ENCODE results near the gene WIPF1. TPM values are rescaled to one million over a fixed set of nuclear protein-coding genes. Genes with fewer than 3 reads are reported as not detected.
"Not testable (repeated sequence)": the region's sequence is repeated elsewhere in the genome, so short reads cannot be mapped to it uniquely, and the experiment has no call there.

The WIPF1 gene
- total RNA-seq, 1 experiment from 2014 or later: 20.8 TPM

DNA sequence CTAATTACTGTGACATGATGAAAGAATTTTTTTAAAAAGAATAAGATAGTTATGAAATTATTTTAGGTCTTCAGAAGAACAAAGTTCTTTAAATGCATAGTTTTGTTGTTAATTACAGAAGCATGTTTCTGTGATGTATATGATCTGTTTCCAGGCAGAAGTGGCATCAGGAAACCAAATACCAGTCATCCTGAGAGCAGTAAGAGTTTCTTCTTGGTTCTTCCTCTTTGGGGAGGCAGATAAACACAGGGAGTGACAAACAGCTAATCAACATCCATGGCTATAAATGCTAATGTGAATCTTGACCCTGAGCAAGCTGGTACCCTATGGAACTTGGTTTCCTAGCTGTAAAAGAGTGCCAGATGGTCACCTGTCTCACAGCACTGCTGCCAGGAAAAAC is 29.2 kb downstream of the WIPF1 start:
- H3K9me3 ChIP-seq (replicated peaks): no peaks in the 10 kb centered on the region
- peaks cover 75% of the 10 kb centered on the region for H3K36me3 ChIP-seq
- H3K4me1 ChIP-seq (replicated peaks): peaks cover 2% of the 10 kb centered on the region
- no peaks in the 10 kb centered on the region for H3K27me3 ChIP-seq (replicated peaks)
- no peak overlapping the region for H3K4me3 ChIP-seq
- no peak for DNase-seq (ENCODE audit: low read depth in 1 of 2, low spot score in 2 of 2)
- H3K27ac ChIP-seq: no peak overlapping the region

DNA sequence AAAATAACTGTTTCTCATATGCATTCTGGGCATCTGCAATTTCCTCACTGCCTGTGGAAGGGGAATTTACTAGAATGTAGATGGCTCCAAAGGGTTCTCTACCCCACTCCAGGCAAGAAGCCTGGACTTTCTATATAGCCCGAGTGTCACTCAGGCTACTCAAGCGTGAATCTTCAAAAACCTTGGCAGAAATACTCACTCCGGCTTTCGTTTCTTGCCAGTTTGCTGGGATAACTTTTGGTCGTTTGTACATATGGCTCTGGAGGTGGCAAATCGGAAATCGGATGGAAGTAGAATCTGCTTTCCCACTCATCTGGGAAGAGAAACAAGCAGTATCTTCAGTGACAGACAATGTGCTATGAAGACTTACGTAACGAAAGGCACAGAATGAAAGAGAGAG is 30.7 kb downstream of the WIPF1 start:
- Histone ChIP-seq H3K4me1 (replicated peaks) (no peaks in the 10 kb centered on the region), H3K9me3 (replicated peaks) (no peaks in the 10 kb centered on the region), H3K4me3 (no peak overlapping the region), H3K36me3 (peaks cover 73% of the 10 kb centered on the region), H3K27me3 (replicated peaks) (no peaks in the 10 kb centered on the region), H3K27ac (no peak overlapping the region)
- DNase-seq (ENCODE audit: low read depth in 1 of 2, low spot score in 2 of 2): no peak

DNA sequence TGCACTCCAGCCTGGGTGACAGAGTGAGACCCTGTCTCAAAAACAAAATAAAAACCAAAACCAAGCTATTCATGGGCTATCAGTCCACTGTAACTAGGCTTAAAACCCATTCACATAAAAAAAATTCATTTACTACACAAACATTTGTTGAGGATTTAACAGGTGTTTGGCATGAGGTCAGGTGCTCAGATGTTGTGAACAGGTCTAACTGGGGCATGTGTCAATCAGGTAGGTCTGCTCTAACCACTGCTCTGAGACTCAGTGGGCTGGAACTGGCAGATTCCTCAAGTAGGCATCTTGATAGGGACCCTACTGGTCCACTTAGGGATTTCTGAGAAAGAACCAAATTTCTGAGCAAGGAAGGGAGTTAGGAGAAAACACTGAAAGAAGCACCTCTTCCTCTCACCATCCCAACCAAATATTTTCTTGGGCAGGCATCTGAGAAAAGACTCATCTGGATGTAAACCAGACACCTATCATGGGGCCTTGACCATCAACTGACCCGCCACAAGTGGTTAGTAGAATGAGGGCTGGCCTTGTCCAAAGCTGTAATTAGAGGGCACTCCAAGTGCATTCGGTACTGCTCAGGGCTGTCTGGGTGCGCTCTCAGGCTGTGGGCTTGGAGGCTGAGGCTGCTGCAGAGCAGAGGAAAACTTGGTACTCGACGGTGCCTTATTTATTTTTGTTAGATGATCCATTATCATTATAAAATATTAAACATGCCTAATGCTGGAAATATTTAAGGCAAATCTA is 33.9 kb downstream of the WIPF1 start:
- Histone ChIP-seq H3K4me3 (no peak overlapping the region), H3K27me3 (replicated peaks) (no peaks in the 10 kb centered on the region), H3K27ac (no peak overlapping the region), H3K4me1 (replicated peaks) (no peaks in the 10 kb centered on the region), H3K36me3 (peaks cover 48% of the 10 kb centered on the region), H3K9me3 (replicated peaks) (no peaks in the 10 kb centered on the region)
- no peak for DNase-seq (ENCODE audit: low read depth in 1 of 2, low spot score in 2 of 2)

DNA sequence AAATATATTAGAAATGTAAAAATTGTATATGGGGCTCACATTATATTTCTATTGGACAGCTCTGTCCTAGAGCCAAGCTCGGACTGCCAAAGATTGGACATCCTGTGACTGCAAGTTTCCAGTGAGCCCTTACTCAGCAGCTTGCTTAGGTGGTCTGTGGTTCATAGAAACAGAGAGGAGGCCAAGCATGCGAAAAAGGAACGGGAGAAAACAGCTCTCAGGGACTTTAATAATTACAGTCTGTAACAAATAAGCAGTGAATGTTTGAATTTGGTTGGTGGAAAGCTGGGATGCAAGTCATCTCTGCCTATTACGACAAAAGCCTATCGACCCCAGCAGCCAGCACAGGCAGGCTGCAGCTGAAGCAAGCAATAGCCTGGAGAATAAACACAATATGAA is 35.6 kb downstream of the WIPF1 start:
- H3K4me1 ChIP-seq (replicated peaks): no peaks in the 10 kb centered on the region
- peaks cover 31% of the 10 kb centered on the region; the same call in 1 of the 2 replicates for H3K36me3 ChIP-seq
- DNase-seq (ENCODE audit: low read depth in 1 of 2, low spot score in 2 of 2): no peak
- H3K4me3 ChIP-seq: no peak overlapping the region
- no peaks in the 10 kb centered on the region for H3K9me3 ChIP-seq (replicated peaks)
- H3K27ac ChIP-seq: no peak overlapping the region
- no peaks in the 10 kb centered on the region for H3K27me3 ChIP-seq (replicated peaks)

DNA sequence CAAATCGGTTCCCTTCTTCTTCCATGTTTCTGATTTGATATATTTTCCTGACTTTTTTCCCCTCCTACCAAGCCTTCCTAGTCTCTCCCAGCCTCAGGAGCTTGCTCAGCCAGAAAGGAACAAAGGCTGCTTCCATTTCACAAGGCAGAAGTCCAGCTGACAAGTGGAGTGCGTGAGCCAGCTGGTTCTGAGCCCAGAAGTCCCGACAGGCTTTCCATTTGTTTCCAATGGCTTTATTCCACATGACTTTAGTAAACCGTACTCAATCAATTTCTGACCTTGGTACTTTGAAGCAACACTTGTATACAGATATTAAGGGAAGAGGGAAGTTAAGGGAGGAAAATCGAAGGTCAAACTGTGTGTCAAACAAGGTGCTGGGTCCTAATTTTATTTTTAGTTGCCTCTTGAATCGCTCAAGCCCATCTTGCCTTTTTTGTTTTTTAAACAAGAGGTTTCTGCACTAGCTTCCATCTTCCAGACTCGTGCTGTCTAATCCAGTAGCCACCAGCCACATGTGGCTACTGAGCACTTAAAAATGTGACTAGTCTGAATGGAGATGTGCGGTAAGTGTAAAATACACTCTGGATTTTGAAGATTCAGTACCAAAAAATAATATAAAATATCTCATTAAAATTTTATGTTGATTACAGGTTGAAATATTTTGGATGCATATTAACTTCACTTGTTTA is 36.2 kb downstream of the WIPF1 start:
- H3K4me3 ChIP-seq: no peak overlapping the region
- H3K4me1 ChIP-seq (replicated peaks): no peaks in the 10 kb centered on the region
- no peaks in the 10 kb centered on the region for H3K27me3 ChIP-seq (replicated peaks)
- no peak overlapping the region for H3K27ac ChIP-seq
- no peak for DNase-seq (ENCODE audit: low read depth in 1 of 2, low spot score in 2 of 2)
- no peaks in the 10 kb centered on the region for H3K9me3 ChIP-seq (replicated peaks)
- H3K36me3 ChIP-seq: peaks cover 28% of the 10 kb centered on the region; the same call in 1 of the 2 replicates

DNA sequence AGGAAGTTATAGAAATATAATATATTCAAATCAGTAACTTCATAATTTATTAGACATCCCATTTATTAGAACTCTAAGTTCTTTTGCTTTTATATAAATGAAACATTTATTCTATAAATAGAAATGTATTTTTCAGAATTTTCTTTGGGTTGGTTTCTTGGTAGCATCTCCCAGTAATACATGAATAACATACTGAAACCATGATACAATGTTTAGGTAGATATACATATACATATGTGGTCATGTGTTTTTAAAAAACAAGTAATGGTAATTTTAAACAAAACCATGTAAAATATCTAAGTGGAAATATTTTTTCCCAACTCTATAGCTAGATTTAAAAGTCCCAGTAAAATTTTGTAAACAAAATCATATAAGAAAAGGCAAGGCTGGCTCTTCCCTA is 36.9 kb downstream of the WIPF1 start:
- no peak for DNase-seq (ENCODE audit: low read depth in 1 of 2, low spot score in 2 of 2)
- Histone ChIP-seq H3K36me3 (peaks cover 24% of the 10 kb centered on the region; the same call in 1 of the 2 replicates), H3K27me3 (replicated peaks) (no peaks in the 10 kb centered on the region), H3K27ac (no peak overlapping the region), H3K4me3 (no peak overlapping the region), H3K4me1 (replicated peaks) (no peaks in the 10 kb centered on the region), H3K9me3 (replicated peaks) (no peaks in the 10 kb centered on the region)

DNA sequence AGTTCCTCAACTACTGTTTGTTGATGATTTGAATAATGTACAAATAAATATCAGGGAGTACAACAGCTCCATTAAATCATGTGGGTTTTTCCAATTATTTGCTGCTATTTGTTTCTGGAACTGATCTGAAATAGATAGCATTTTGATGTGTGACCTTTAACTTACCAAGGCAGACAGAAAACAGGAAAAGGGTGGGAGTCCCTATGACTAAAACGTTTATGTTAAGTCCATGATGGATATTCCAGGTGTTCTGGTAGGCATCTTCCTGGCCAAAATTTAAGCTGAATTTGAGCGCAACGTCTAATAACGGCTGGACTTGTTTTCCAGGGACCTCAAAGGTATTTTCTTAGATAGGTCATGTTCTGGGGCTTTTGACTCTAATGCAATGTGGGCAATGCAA is 41.6 kb downstream of the WIPF1 start:
- Histone ChIP-seq H3K36me3 (no peaks in the 10 kb centered on the region), H3K27me3 (replicated peaks) (no peaks in the 10 kb centered on the region), H3K9me3 (replicated peaks) (no peaks in the 10 kb centered on the region), H3K4me1 (replicated peaks) (no peaks in the 10 kb centered on the region), H3K4me3 (no peak overlapping the region), H3K27ac (no peak overlapping the region)
- DNase-seq (ENCODE audit: low read depth in 1 of 2, low spot score in 2 of 2): no peak

DNA sequence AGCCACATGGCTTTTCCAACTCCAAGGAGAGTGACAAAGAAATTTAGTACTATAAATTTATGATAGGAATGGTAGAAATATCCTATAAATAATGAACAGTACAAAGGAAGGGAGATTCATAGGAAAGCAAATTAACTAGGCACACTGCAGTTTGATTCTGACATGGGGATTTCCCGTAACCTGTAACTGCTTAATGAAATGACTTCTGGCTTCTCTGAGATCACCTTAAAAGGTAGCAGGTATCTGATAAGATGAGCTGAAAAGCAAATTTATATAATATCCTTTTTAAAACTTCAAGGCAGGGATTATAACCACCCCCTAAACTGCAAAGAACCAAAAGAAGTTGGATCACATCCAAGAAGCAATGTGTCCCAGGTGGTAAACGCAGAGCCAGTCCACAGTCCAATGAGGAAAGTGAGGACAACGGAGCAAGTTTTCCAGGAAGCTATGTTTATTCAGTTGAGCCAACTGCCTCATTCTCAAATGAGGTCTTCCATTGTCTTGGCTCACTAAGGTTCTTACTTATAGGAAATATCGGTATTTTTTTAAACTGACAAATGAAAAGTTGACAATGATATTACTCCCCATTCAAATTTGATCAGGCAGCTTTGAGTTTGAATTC is 43.0 kb downstream of the WIPF1 start:
- DNase-seq (ENCODE audit: low read depth in 1 of 2, low spot score in 2 of 2): no peak
- H3K27me3 ChIP-seq (replicated peaks): no peaks in the 10 kb centered on the region
- no peaks in the 10 kb centered on the region for H3K4me1 ChIP-seq (replicated peaks)
- H3K9me3 ChIP-seq (replicated peaks): no peaks in the 10 kb centered on the region
- H3K36me3 ChIP-seq: no peaks in the 10 kb centered on the region
- no peak overlapping the region for H3K27ac ChIP-seq
- H3K4me3 ChIP-seq: no peak overlapping the region

DNA sequence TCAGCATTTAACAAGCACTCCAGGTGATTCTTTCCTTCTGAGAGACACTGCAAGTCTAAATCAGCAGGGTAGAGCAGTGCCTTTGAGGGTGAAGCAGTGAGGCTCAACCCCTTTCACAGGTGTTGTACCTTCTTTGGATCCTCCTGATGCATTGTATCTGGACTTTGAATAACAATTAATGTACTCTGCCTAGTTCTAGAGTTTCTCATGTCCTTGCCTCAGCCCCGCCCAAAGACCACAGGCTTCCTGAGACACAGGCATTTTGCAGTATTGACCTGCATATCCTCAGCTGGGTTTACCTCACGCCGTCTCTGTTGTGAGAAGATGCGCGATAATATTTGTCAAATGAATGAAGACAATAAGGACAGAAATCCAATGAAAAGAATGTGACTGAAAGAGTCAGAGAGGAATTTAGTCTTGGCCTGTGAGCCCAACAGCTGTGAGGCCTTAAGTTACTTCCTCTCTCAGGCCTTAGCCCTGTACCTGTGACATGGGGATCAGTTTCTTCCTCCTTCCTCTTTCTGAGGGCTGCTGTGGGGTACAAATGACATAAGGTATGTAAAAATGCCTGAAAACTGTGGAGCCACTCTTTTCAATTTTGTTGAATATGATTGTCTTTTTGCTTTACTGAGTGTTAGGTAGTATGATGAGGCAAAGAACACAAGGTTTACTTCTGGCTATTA is 43.7 kb downstream of the WIPF1 start:
- Histone ChIP-seq H3K9me3 (replicated peaks) (no peaks in the 10 kb centered on the region), H3K27me3 (replicated peaks) (no peaks in the 10 kb centered on the region), H3K36me3 (no peaks in the 10 kb centered on the region), H3K4me3 (no peak overlapping the region), H3K27ac (no peak overlapping the region), H3K4me1 (replicated peaks) (no peaks in the 10 kb centered on the region)
- DNase-seq (ENCODE audit: low read depth in 1 of 2, low spot score in 2 of 2): no peak

DNA sequence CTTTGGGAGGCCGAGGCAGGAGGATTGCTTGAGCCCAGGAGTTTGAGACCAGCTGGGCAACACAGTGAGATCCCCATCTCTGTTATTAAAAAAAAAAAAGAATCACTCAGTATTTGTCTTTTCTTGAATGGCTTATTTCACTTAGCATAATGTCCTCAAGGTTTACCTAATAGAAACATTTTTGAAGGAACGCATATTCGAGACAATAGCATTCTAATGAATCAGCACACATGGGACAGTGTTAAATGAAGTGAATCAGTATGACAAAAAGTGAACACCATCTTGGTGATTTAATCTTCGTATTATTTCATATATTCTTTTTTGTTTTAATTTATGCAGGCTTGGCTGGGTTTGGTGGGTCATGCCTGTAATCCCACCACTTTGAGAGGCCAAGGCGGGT is 44.7 kb downstream of the WIPF1 start:
- no peaks in the 10 kb centered on the region for H3K4me1 ChIP-seq (replicated peaks)
- H3K4me3 ChIP-seq: no peak overlapping the region
- no peaks in the 10 kb centered on the region for H3K27me3 ChIP-seq (replicated peaks)
- no peak overlapping the region for H3K27ac ChIP-seq
- no peak for DNase-seq (ENCODE audit: low read depth in 1 of 2, low spot score in 2 of 2)
- no peaks in the 10 kb centered on the region for H3K9me3 ChIP-seq (replicated peaks)
- H3K36me3 ChIP-seq: no peaks in the 10 kb centered on the region

DNA sequence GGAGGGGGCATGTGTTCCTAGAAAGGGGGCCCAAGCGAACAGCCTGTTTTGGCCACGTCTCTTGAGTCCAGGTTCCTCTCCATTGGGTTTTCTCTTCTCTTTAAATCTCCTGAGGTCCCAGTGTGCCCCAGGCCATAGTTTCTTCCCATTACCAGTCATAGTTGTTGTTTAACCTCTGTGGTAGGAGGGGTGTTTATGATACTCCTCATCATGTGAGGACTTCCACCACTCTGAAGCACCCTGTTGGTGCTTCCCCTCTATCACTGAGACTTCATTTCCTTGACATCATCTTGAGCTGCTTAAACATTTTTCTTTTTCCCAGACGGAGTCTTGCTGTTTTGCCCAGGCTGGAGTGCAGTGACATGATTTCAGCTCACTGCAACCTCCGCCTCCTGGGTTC is 45.9 kb downstream of the WIPF1 start:
- H3K27ac ChIP-seq: no peak overlapping the region
- no peak for DNase-seq (ENCODE audit: low read depth in 1 of 2, low spot score in 2 of 2)
- no peaks in the 10 kb centered on the region for H3K4me1 ChIP-seq (replicated peaks)
- H3K4me3 ChIP-seq: no peak overlapping the region
- no peaks in the 10 kb centered on the region for H3K9me3 ChIP-seq (replicated peaks)
- H3K27me3 ChIP-seq (replicated peaks): no peaks in the 10 kb centered on the region
- H3K36me3 ChIP-seq: no peaks in the 10 kb centered on the region

DNA sequence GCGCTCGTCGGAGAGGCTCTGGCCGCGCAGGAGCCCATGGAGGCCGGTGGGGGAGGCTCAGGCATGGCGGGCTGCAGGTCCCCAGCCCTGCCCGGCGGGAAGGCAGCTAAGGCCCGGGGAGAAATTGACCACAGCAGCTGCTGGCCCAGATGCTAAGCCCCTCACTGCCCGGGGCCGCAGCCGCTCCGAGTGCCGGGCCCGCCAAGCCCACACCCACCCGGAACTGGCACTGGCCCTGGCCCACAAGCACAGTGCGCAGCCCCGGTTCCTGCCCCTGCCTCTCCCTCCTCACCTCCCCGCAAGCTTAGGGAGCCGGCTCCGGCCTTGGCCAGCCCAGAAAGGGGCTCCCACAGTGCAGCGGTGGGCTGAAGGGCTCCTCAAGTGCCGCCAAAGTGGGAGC is 49.0 kb downstream of the WIPF1 start:
- H3K36me3 ChIP-seq; H3K27ac ChIP-seq; DNase-seq (ENCODE audit: low read depth in 1 of 2, low spot score in 2 of 2); H3K4me1 ChIP-seq (replicated peaks); H3K9me3 ChIP-seq (replicated peaks); H3K4me3 ChIP-seq; H3K27me3 ChIP-seq (replicated peaks): not testable (repeated sequence)

DNA sequence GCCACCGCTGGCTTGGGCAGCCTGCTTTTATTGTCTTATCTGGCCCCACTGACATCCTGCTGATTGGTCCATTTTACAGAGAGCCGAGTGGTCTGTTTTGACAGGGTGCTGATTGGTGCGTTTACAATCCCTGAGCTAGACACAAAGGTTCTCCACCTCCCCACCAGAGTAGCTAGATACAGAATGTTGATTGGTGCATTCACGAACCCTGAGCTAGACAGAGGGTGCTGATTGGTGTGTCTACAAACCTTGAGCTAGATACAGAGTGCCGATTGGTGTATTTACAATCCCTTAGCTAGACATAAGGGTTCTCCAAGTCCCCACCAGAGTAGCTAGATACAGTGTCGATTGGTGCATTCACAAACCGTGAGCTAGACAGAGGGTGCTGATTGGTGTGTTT is 49.6 kb downstream of the WIPF1 start:
- H3K36me3 ChIP-seq; H3K4me3 ChIP-seq; H3K27me3 ChIP-seq (replicated peaks); H3K4me1 ChIP-seq (replicated peaks); H3K27ac ChIP-seq; DNase-seq (ENCODE audit: low read depth in 1 of 2, low spot score in 2 of 2); H3K9me3 ChIP-seq (replicated peaks): not testable (repeated sequence)
